ENCODE data around the gene ALK. TPM values are rescaled to one million over a fixed set of nuclear protein-coding genes. Genes with fewer than 3 reads are reported as not detected.

ALK gene
- total RNA-seq, 1 experiment from 2014 or later = not detected

GRCh38 chr2:29629495-29629894, 291.9 kb downstream of the ALK start:
- no peak overlapping the region for H3K27ac ChIP-seq (ENCODE audit: insufficient read length, low read depth, low read length)
- no peak overlapping the region for H4K91ac ChIP-seq (ENCODE audit: insufficient read length, low read depth, low read length)
- no peak overlapping the region for H2BK5ac ChIP-seq (ENCODE audit: insufficient read length, low read length)
- H4K20me1 ChIP-seq (ENCODE audit: control insufficient read depth, insufficient read depth, insufficient read length) = no peaks in the 10 kb centered on the region
- Mint-ChIP-seq H3K27me3 (ENCODE audit: low read depth) (peaks cover 3% of the 10 kb centered on the region; the same call in 1 of the 2 replicates), H3K27ac (no peak overlapping the region), H3K9me3 (no peaks in the 10 kb centered on the region), H3K4me1 (peaks cover 11 to 20% of the 10 kb centered on the region in 2 experiments), H3K36me3 (ENCODE audit: insufficient read depth in 1 of 3, low read depth in 3 of 3) (no peaks in the 10 kb centered on the region; a peak in 1 of 7 replicates), H3K4me3 (no peak overlapping the region)
- H2BK20ac ChIP-seq (ENCODE audit: low read depth, low read length, poor library complexity, severe bottlenecking) = no peak overlapping the region
- no peak for TF ChIP-seq CTCF (conservative IDR thresholded peaks at IDR 0.05)
- no peak overlapping the region for H3K56ac ChIP-seq (ENCODE audit: insufficient read length, low read depth, low read length)
- H2AK5ac ChIP-seq (ENCODE audit: insufficient read length, low read length) = no peak overlapping the region
- peaks cover 4% of the 10 kb centered on the region; the same call in 1 of the 2 replicates for H3K4me1 ChIP-seq (ENCODE audit: insufficient read depth, low read length)
- no peak overlapping the region for H4K8ac ChIP-seq (replicated peaks; ENCODE audit: insufficient read length, low read depth, low read length)
- no peak overlapping the region for H2BK12ac ChIP-seq (ENCODE audit: insufficient read length, low read depth, low read length)
- no peak overlapping the region for H3K4ac ChIP-seq (ENCODE audit: low read depth, low read length)
- H2AFZ ChIP-seq (ENCODE audit: low read length) = no peak overlapping the region
- no peak overlapping the region for H3K23ac ChIP-seq (ENCODE audit: insufficient read length, low read depth, low read length)
- no peaks in the 10 kb centered on the region for H3K79me2 ChIP-seq (ENCODE audit: insufficient read depth, low read length)
- no peak overlapping the region for H3K14ac ChIP-seq (ENCODE audit: insufficient read depth, low read length)
- no peak overlapping the region for H3K18ac ChIP-seq (ENCODE audit: insufficient read length, low read depth, low read length)
- H3K9me3 ChIP-seq (ENCODE audit: control insufficient read depth, low read depth, low read length) = no peaks in the 10 kb centered on the region
- H3K4me2 ChIP-seq (ENCODE audit: insufficient read depth, insufficient read length, low read length) = no peak overlapping the region
- no peak overlapping the region for H2BK15ac ChIP-seq (ENCODE audit: low read depth, low read length)
- H3K23me2 ChIP-seq (ENCODE audit: insufficient read length, low read depth, low read length, poor library complexity, severe bottlenecking) = no peaks in the 10 kb centered on the region
- H2BK120ac ChIP-seq (ENCODE audit: low read depth, low read length, poor library complexity, severe bottlenecking) = no peak overlapping the region
- no peak overlapping the region for H3K9ac ChIP-seq (ENCODE audit: extremely low read depth, insufficient read length, low read length)
- DNase-seq = no peak
- H3T11ph ChIP-seq (ENCODE audit: low read length) = no peak overlapping the region
- no peaks in the 10 kb centered on the region for H3K79me1 ChIP-seq (ENCODE audit: insufficient read depth, low read depth, low read length, poor library complexity, severe bottlenecking)
- H3K27me3 ChIP-seq (ENCODE audit: insufficient read depth, low read length) = no peaks in the 10 kb centered on the region
- H4K5ac ChIP-seq (ENCODE audit: insufficient read length, low read depth, low read length) = no peak overlapping the region
